Stimulated activated CD8-positive, alpha-beta memory T cell treated with anti-CD3 and anti-CD28 coated beads, Interleukin-15, amount 100 ng/mL, for 48 hours (primary cell): ENCODE measurements around the gene ATXN1.

ENCODE experiments used
- DNase-seq, 2 donors: peaks; one replicate each; pipeline ENCODE4 v3.0.0-alpha.2; 2020; ENCODE audit warnings: low read depth in 2 of 2

Gene ATXN1

DNA sequence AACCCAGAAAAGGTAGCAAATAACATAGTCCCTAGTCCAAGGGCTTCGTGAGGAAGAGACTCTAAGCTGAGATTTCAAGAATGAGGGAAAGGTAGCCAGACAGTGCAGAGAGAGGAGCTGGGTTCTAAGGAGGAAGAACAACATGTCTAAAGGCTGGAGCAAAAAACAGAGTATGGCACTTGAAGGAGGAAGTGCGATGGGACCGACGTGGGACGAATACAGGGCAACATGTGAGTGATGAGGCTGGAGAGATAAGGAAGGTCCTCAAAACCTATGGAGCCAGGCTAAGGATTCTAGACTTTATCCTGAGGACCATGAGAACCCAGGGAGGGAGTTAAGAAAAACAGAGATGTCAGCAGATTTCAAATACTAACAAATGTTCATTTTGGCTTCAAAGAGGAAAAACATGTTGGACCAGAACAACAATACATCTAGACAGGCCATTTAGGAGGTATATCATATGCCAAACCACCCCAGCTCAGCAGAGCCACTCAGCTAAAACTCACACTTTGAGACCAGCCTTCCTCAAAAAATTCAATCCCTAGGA, 17.5 kb downstream of the ATXN1 start:
- no peak for DNase-seq

DNA sequence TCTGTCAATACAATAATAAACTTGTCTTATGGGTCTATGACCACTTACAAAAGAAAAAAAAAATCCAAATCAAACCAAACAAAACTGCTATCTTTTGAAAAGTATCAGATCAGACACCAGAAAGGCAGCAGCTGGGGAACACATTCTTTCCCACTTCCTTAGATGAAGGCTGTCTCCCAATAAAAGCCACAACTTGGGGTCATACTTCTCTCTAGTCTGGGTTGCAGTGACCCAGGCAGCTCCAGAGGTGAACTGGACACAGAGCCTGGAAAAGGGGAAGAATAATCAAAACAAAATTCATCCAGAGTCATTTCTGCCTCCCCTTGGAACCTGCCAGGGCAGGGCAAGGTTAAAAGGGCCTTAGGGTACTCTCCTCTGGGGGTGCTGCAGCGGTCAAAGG, 19.1 kb downstream of the ATXN1 start:
- no peak for DNase-seq

GRCh38 chr6:16741112-16742016, 19.9 kb downstream of the ATXN1 start:
- no peak for DNase-seq

DNA sequence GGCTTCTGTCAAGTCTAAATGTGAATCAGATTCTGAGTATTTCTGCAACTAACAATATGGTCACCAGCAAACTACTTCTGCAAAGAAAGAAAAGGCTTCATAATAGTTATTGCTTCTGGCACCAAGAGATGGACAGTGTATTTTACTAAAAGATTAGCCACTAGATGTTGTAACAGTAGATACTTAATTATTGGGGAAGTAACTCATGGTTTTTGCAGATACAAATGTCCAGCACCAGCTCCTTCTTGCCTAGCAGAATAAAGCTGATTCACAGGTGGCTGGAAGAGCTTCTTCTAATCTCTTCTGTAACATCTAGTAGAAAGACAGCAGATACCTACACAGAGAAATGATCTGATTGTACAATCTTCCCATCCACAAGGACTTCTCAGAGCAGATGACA, 21.2 kb downstream of the ATXN1 start:
- DNase-seq = no peak

GRCh38 chr6:16739329-16739801, 21.9 kb downstream of the ATXN1 start:
- DNase-seq = no peak

- DNase-seq = no peak
Observed at GRCh38 chr6:16737925-16738324, 23.3 kb downstream of the ATXN1 start.

- DNase-seq = no peak
Observed at GRCh38 chr6:16736856-16737775, 24.1 kb downstream of the ATXN1 start.

DNA sequence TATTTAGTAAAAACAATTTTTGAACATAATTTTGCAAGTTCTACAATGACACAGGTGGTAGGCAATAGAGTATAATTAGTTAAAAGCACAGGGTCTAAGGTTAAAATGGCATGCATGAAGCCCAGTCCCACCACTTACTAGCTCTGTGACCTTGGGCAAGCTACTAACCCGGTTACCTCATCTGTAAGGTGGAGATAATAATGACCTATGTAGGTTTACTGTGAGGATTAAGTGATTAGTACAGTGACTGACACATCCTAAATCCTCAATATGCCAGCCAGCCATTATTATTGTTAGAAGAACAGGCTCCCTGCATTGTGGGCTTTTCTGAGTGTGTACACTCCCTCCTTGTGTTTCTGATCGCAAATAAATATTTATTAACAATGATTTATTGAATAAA, 26.2 kb downstream of the ATXN1 start:
- DNase-seq = no peak

GRCh38 chr6:16733085-16733484, 28.2 kb downstream of the ATXN1 start:
- DNase-seq = no peak

DNA sequence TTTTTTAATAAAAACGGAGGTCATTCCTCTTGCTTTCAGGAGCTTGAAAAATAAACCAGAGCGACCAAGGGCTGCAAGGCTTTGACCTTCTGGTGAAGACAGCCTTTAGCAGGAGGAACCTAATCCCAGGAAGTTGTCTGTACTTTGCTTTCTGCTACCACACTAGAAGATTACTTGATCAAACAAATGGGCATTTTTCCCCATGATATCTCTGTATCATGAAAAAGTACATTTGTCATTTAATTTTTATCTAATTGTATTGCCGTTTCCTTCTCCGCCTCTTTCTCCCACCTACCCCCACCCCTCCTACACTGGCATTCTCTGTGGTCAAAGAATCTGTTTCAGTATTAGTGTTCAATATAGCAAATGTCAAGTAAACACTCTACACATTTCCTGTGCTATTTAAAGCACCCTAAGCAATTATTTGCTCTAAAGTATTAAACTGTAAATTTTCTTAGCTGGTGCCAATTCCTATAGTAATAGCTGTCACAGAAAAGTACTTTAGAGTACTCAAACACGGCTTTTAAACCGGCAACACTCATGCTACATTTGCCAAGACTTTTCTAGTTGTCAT, 29.7 kb downstream of the ATXN1 start:
- no peak for DNase-seq

GRCh38 chr6:16730738-16731477, 30.4 kb downstream of the ATXN1 start:
- DNase-seq = no peak

- DNase-seq = no peak
Observed at GRCh38 chr6:16729744-16730143, 31.5 kb downstream of the ATXN1 start.

GRCh38 chr6:16729183-16729691, 32.0 kb downstream of the ATXN1 start:
- DNase-seq = no peak

- DNase-seq = no peak
Observed at GRCh38 chr6:16728513-16729182, 32.6 kb downstream of the ATXN1 start.

GRCh38 chr6:16727996-16728395, 33.3 kb downstream of the ATXN1 start:
- no peak for DNase-seq

GRCh38 chr6:16725145-16725864, 36.0 kb downstream of the ATXN1 start:
- no peak for DNase-seq

GRCh38 chr6:16723826-16724225, 37.4 kb downstream of the ATXN1 start:
- no peak for DNase-seq

DNA sequence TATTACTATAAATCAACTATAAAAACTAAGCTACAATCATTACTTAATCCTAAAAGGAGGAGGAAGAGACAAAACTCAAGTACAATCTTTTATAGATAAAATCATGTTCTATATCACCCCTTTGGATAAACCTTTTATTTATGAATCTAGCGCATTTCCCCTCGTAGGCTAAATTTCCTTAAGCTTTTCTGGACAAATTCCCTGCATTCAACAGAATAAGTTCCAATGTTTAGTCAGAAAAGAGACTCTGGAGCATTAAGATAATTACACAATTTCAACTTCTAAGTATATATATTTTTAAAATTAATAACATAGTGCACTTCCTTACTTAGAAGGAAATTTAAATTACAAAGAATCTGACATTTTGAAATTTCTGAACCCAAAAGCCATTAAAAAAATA, 37.9 kb downstream of the ATXN1 start:
- DNase-seq = no peak

- DNase-seq = no peak
Observed at GRCh38 chr6:16722630-16723029, 38.6 kb downstream of the ATXN1 start.

DNA sequence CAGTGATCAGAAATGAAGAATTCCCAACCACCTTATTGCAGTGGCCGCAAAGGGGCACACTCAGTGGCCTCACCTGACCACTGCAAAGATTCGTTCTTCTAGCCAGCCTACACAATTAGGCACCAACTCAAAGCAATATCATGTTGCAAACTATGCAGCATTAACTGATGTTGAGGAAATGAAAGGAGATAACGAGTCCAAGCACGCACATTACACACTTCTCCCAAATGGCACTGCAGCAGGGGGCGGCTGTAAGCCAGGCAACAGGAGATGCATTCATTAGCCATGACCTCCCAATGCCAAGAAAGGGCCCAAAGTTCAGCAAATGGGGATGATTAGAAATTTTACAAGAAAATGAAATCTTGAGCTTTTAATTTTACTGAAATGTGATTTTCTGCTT, 39.3 kb downstream of the ATXN1 start:
- no peak for DNase-seq
